Astrocyte (in vitro differentiated cells and primary cell): Measurements from ENCODE around the gene TMEM17.

ENCODE experiments used
- CTCF ChIP-seq: IDR thresholded peaks from 2 replicates; pipeline ENCODE4 v1.5.1; 2011; ENCODE audit warnings: low read depth, mild to moderate bottlenecking, inconsistent platforms, low read length, moderate library complexity; ENCODE audit not compliant: insufficient read depth
- EZH2 ChIP-seq: IDR thresholded peaks from 2 replicates; pipeline ENCODE4 v1.6.1; 2012; ENCODE audit warnings: mild to moderate bottlenecking, low read length, inconsistent platforms; ENCODE audit not compliant: insufficient read depth

- TF ChIP-seq CTCF (no peak), EZH2 (no peak)
These were observed 44.3 kb downstream of the TMEM17 start for GRCh38 chr2:62461707-62462106.
